ENCODE results near the gene TMEM63B.

GRCh38 chr6:44149369-44150012 lies 22.1 kb downstream of the TMEM63B start:
- no peak for TF ChIP-seq POLR2A (IDR thresholded peaks at IDR 0.05; ENCODE audit: low read length)
- no peak for TF ChIP-seq GATA1 (IDR thresholded peaks at IDR 0.05; ENCODE audit: low read depth, low read length)
